DOHH2 (cell line): ENCODE measurements around the gene LDLRAD4.

Experiments used
- EZH2phosphoT487 ChIP-seq: fragments of 200-600 bp; sonication (generic); IDR thresholded peaks from 2 replicates; pipeline ENCODE4 v1.6.1; 2017; ENCODE audit warnings: borderline replicate concordance, mild to moderate bottlenecking, antibody characterized with exemption, low read length, moderate library complexity, mixed read lengths
- TF ChIP-seq, protein P1 (sequence below): fragments of 200-600 bp; sonication (generic); IDR thresholded peaks from one replicate; pipeline ENCODE4 v1.5.1; 2014; ENCODE audit warnings: antibody characterized with exemption, mild to moderate bottlenecking, low read depth, low read length; ENCODE audit not compliant: poor library complexity, severe bottlenecking

DNA sequence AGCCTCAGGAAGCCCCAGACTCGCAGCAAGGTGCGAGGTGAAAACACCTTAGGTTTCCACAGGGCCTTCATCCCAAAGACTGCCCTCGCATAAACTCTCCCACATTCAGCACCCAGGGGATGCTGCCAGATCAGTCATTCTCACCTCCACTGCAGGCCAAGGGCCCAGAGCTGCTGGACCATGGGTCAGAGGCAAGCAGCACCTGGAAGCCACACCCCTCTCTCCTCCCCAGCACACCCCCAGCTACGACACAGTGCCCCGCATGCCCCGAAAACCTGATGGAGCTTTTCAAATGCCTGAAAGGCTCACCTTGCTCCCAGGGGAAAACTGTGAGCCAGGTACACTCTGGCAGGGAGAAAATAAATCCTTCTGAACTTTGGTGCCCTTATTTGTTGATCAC lies 31.9 kb upstream of the LDLRAD4 start:
- TF ChIP-seq, protein P1, sequence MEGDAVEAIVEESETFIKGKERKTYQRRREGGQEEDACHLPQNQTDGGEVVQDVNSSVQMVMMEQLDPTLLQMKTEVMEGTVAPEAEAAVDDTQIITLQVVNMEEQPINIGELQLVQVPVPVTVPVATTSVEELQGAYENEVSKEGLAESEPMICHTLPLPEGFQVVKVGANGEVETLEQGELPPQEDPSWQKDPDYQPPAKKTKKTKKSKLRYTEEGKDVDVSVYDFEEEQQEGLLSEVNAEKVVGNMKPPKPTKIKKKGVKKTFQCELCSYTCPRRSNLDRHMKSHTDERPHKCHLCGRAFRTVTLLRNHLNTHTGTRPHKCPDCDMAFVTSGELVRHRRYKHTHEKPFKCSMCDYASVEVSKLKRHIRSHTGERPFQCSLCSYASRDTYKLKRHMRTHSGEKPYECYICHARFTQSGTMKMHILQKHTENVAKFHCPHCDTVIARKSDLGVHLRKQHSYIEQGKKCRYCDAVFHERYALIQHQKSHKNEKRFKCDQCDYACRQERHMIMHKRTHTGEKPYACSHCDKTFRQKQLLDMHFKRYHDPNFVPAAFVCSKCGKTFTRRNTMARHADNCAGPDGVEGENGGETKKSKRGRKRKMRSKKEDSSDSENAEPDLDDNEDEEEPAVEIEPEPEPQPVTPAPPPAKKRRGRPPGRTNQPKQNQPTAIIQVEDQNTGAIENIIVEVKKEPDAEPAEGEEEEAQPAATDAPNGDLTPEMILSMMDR = no peak
- no peak for TF ChIP-seq EZH2phosphoT487
